Activated CD8-positive, alpha-beta memory T cell treated with anti-CD3 and anti-CD28 coated beads, Interleukin-2, amount 50 U/mL, for 24 hours (primary cell): Measurements from ENCODE around the gene UQCRC1.

Source experiments
- DNase-seq: peaks from one replicate; pipeline ENCODE4 v3.0.0-alpha.2; 2020; ENCODE audit errors: extremely low read depth

Gene UQCRC1

DNA sequence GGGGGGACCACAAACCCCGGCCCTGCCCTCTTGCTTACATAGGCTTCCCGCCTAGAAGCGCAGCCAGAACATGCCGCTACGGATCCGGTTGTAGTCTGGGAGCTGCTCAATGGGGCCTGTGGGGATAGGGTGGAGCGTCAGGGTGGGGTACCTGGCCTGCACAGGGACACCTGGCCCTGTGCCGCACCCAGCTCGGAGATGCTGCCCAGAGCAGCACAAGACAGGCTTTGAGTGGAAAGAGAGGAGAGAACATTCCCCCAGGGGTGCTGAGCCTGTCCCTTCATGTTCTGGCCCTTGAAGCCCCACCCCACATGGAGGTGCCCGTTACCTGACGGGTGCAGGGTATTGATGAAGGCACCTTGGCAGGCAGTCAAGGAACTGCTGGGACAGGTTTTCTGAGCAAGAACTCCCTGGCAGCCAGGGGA, 10.4 kb downstream of the UQCRC1 start:
- no peak for DNase-seq

DNA sequence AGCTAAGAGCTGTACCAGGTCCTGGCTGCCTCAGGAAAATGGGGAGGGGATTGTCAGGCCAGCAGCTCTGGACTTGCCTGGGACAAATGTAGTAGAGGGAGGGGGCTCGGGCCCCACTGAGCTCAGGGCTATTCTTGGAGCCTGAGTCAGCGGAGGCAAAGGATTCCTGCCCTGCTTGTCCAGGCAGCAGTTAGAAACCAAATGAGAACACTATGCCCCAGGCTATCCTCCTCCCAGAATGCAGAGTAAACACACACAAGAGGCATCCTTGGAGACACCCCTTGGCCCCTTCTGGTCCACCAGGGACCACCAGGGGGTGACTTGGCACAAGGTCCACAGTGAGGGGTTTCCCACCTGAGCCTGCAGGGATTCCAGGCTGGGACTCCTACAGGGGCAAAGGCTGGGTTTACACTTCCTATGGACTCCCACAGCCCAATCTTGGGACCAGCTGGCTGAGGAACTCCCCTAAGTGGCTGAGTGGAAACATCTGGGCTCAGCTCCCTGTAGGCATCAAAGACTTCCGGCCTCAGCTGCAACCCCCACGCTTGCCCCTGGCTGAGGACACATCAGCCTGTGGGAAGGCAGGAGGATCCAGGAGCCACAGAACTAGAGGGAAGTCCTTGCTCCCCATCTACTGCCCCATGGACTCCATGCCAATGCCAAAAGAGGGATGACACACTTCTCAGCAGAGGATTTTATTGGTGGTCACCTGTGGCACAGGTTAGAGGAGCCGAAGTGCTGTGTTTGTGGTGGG, 10.9 kb downstream of the UQCRC1 start:
- no peak for DNase-seq

DNA sequence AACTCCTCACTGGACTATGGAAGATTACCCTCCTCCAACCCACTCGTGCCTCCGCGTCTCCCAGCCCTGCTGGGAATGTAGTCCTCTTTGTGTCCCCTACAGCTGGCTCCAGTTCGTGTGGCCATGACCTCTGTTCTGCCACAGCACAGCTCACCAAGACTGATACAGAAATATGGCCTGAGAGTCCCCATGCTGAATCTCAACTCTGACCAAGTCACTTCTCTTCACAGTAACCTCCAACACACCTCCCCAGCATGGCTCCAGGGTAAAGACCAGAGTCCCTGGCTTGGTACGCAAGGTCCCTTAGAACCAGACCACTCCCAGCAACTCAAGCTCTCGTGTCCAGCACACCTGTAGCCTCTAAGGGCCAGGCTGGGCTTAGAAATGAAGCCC, 12.0 kb downstream of the UQCRC1 start:
- DNase-seq, result no peak

DNA sequence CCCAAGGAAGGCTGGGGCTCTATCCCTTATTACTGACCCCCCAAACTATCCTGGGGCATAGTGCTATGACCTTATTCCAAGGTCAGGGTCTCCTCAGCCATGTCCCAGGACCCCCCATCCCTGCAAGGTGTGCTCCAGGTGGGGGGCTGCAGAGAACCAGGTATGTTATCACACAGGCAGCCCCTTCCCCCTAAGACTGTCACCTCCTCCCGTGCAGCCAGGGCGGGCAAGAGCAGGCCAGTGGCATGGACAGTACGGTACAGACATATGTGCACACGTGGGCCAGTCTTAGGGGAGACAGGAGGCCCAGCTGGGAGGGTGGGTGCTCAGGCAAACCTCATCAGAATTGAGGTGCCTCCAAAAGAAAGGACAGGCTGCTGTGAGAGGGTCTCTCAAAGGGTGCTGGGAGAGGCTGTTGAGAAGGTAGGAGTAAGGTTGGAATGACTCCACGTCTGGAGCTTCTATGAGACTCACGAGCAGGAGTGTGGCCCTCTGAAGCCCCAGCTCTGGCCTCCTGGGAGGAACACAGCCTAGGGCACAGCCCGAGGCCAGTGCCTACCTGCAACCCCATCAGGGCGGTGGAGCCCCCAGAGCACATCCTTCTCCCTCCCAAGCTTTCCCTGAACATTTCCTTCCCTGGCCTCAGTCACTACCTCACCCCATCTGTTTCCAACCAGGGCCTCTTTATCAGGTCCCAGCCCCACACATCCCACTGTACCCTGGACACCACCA, 12.6 kb downstream of the UQCRC1 start:
- DNase-seq, result no peak

DNA sequence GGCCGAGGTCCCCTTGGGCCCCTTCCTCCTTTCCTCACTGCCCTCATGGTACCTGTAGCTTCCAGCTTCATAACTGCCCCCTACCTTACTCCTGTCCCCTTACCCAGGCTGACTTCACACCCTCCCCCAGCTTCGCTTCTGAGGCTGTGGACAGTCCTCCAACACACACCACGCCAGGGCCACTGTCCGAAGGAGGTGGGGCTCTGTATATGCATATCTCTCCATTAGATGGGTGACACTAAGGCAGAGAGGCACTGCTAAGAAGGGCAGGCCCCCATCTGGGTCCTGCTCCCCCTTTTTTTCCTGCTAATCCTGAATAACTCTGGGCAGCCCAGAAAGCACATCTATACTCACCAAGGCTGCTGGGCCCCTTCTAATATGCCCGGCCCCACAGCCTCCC, 13.3 kb downstream of the UQCRC1 start:
- no peak for DNase-seq

DNA sequence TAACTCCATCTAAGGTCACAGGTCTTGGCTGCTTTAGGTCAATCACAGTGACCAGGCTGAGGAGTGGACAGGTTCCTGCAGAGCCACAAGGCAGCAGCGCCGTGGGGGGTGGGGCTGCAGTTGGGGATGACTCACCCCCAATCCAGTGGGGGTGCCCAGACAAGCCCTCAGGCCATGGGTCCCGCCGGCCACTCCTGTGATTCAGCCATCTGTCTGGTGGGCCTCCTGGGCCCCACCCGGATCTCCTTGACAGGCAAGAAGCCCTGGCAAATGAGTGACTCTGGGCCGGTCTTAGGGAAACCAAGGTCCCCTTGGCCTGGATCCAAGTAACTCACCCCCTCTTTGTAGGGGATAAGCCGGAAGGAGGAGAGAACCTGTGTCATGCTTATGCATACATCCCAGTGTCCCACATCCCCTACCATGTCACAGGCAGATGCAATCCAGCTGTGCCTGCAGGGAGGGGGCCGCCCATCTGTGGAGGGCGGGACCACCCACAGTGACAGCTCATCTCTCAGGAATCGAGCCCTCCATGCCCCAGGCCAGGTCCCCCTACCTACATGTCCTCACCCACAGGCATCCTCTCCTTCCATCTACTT, 13.8 kb downstream of the UQCRC1 start:
- no peak for DNase-seq

DNA sequence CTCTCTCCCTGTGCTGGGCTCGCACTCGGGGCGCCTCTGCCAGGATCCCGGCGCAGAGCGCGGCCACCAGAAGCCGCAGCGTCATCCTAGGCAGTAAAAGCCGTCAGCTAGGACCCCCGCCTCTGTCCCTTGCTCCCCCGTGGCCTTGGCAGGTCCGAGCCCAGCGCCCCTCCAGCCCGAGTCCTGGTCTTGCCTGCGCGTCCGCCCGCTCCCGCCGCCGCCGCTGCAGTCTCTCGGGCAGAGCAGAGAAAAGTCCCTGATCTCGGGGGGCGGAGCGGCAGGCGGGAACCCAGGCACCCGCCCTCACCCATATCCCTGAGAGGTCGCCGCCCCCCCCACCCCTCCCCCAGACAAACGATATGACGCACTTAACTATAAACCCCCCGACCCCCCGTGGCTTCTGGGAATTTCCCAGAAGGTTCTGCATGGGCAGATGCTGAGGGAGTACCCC, 14.3 kb downstream of the UQCRC1 start, which contains the start of gene COL7A1:
Gene COL7A1, minus strand, starts transcription at position 255 of the 451 bp plus-strand sequence. Its CDS starts 170 bp downstream, at position 85.
- DNase-seq, result no peak

DNA sequence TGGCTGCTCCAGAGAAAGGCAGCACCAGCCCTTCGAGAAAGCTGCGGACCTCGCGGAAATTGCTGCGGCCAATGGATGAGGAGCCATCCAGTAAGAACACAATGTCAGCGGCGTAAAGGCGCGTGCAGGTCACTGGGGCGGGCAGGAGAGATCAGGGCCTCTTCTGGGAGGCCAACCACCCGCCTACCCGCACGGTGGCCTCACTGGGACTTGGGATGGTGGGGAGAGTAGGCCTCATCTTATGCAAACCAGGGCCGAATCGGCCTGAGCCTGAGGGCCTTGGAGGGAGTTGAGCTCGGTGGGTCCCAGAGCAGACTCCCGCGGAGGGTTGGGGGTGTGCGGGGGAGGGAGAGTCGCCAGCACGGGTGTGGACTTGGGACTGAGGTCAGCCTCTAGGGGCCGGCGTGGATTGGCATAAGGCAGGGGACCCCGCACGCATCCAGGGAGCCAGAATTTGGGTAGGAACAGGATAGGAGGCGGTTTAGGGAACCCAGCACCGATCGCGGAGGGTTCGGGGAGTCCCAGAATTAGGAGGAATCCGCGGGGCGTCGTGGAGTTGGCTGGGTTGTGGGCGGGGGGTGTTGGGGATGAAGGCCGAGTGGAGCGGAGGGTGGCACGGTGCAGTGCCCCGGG, 14.9 kb downstream of the UQCRC1 start:
- DNase-seq, result no peak

DNA sequence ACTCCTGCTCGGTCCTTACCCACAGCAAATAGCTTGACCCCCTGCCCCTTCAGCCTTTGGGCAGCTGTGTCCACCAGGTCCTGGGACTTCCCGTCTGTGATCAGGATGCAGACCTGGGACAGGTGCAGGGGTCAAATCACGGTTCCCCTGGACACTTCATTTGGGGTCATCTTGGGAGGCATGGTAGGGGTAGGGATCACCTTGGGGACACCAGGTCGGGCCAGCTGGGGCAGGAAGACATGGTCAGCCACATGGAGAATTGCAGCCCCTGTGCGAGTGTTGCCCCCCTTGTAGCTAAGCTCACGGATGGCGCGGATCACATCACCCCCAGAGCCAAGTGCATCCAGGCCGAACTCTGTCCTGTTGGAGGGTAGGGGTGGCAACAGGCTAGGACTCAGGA, 16.1 kb downstream of the UQCRC1 start:
- no peak for DNase-seq

DNA sequence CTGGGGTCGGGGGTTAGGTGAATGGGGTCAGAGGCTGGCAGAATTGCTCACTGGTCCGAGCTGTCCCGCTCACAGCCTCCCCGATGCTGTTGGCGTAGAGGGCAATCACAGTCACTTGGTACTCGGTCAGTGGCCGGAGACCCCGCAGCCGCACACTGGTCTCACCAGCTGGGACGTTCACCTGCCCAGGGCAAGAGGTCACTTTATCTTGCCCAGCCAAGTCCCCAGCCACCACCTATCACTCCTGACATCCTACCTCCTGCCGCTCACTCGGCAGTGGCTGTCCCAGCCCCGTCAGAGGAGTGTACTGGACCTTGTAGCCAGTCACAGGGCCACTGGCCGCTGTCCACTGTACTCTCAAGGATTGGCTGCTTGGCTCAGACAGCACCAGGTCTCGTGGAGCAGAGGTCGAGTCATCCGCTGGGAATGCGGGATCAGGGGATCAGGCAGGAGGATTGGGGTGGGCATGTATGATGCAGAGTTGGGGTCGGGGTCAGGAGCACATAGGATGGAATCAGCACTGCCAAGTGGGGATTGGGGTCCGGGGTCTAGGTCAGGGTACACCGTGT, 16.8 kb downstream of the UQCRC1 start:
- no peak for DNase-seq

DNA sequence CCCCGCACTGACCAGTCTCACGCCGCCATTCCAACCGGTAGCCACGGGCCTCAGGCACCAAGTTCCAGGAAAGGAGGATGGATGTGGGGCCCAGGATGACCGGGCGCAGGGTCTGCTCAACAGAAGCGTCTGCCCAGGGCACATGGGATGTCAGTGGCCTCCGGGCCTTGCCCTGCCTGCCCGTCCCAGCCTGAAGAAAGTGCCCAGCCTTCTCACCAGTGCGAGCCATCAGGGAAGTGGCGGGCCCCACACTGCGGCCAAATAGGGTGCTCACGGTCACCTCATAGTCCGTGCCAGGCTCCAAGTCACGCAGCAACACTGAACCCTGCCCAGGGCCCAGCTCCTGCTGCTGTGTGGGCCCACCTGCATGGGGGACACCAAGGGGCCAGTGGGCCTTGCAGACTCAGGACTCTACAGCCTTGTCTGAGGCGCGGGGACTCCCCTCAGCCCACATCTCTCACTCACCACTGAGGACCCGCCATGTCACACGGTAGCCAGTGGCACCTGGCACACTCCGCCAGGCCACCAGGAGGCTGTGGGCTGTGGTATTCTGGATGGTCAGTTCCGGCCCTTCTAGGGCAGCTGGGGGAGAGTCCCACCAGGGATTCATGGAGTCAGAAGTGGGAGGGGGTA, 17.4 kb downstream of the UQCRC1 start:
- DNase-seq, result no peak

DNA sequence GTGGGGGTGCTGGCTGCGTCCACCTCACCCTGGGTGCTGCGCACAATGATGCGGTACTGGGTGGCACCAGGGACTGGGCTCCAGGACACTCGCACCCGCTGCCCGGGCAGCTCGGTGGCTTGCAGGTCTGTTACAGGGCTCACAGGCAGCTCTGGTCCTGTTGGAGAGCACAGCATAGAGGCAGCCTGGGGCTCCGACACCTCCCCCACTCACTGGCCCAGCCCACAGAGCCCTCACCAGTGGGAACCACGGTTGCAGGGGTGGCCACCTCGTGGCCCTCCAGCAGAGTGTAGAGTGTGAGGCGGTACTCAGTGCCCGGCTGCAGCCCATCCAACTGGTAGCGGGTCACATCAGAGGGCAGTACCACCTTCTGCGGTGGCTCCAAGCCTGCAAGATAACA, 18.0 kb downstream of the UQCRC1 start:
- DNase-seq, result no peak

DNA sequence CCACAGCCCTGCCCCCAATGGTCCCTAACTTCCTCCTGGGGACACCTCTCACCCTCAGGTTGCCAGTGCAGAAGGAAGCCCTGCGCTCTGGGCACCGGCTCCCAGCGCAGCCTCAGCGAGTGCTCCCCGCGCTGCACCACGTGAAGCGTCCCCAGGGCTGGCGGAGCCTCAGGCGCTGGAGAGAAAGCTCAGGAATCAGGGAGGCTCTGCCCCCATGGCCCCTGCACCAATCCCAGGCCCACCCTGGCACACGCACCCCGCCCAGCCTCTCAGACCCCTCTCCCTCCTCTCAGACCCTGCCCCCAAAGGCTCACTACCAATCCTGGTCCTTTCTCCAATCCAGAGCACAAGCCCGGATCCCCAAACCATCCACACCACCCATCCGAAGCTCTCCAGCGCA, 21.2 kb downstream of the UQCRC1 start:
- DNase-seq, result no peak

DNA sequence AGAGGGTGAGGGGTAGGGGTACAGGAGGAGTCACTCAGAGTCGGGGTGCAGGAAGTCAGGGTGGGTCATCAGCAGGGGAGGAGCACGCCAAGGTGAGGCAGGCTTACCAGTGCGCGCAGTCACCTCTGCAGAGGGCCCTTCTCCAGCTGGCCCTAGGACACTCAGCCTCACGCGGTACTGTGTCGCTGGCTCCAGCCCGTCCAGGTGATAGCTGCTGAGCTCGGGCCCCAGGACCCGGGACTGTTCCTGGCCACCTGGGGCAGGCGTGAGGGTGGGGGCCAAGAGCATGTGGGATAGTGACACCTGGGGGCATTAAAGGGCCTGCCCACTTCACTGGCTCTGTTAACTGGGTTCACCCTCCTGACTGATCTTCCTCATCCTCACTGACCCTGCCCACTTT, 21.8 kb downstream of the UQCRC1 start:
- DNase-seq, result no peak

DNA sequence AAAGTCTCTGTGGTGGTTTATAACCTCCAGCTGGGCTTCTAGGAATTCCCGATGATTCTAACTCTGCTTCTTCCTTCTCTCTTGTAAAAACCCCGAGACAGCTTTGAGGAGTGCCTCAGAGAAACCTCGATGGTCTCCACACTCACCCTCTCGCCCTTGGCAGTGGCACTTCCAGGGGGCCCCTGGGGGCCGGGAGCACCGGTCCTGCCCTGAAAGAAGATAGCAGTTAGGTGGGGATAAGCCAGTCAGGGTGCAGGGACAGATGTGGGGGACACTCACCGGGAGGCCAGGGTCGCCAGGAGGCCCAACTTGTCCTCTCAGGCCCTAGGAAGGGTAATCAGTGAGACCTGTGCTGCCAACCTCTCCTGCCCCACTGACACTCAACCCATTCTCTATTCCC, 24.0 kb downstream of the UQCRC1 start:
- DNase-seq, result no peak

DNA sequence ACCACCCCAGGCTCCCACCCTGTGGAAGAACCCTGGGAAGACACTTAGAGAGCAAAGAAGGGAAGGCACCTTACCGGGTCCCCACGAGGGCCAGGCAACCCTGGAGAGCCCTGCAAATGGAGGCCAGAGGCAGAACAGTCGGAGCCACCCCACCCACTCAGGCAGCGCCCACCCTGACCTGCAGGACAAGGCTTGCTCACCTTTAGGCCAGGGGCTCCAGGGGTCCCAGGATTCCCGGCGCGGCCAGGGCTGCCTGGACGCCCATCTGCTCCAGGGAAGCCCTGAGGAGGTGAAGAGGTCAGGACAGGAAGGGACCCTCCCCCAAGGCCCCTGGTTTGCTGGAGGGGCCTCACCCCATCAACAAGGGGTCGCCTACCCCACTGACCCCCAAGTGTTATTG, 24.6 kb downstream of the UQCRC1 start:
- DNase-seq, result no peak

DNA sequence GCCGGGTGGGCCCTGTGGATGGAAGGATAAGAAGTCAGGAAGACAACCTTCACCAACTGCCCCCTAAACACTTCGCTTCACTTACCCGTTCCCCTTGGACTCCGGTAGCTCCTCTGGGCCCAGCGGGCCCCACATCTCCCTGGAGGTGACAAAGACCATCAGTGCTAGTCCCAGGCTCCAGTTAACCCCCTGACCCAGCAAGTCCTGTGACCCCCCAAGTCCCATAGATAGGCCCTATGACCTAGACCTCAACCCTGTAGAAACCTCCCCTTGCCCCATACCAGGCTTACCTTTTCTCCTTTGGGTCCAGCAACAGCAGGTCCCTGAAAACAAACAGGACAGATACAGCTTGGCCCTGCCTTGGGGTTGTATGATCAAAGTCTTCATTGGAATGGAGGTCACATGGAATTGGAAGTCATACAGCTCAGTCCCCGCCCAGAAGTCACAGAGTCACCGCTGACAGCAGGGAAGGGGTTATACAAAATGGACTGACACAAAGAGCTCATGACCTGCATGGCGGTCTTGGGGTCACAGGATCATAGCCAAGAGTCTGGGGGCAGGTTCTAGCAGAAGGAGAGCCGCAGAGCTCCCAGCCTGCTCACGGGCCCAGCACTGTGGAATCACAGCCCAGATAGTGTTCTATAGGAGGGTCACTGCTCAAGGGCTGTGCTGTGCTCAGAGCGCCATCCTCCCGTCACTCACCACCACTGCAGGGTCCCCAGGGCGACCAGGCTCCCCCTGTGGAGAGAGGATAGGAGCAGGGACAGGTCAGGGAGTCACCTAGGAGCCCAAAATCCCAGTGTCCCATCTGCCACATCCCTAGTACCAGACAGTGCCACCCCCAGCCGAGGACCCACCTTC, 27.6 kb downstream of the UQCRC1 start:
- no peak for DNase-seq

DNA sequence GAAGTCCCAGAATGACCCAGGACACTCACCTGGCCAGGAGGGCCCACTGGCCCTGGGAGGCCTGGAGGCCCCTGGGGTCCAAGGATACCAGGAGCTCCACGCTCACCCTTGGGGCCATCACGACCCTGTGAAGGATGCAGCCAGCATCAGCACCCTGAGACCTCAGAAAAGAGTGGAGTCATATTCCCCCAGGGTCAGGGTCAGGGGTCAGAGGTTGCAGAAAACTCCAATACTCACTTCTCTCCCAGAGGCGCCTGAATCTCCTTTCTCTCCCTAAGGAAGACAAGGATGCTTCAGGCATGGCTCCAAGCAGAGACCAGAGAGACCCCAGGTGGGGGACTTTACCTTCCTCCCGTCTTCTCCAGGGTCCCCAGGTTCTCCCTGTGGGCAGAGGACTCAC, 32.8 kb downstream of the UQCRC1 start:
- DNase-seq, result no peak

DNA sequence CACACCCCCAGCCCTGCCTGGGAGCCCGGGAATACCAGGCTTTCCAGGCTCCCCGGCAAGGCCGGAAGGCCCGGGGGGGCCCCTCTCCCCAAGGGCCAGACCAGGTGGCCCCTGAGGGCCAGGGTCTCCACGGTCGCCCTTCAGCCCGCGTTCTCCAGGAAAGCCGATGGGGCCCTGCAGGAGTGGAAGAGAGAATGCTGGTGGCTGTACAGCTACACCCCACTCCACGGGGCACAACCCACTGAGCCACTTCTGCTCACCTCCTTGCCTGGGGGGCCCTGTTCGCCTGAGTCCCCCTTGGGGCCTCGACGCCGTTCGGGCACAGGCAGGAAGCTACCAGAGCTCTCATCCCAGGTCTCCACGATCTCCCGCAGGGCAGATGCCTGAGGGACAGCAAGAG, 34.1 kb downstream of the UQCRC1 start:
- DNase-seq, result no peak

DNA sequence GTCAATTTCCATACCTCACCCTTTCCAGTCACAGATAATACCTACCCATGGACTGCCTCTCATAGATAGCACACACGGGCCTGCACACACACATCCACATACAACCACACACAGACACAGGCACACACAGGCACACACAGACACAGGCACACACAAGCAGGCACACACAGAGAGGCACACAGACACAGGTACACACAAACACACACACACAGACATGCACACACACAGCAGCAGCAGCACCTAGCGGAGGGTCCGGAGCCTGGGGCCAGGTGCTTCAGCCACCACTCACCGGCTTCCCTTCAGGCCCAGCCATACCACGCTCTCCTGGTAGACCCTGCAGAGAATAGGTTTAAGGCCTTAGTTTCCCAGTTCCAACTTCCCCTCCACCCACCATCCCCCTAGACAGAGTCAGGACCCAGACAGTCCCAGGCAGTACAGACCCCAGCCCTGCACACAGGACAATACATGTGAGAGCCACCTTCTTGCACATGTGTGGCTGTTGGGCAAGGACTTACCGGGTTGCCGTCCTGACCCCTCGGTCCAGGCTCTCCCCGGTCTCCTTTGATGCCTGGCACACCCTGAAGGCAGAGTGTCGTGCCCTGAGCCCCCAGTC, 35.4 kb downstream of the UQCRC1 start:
- DNase-seq, result no peak
